B cell (primary cell): ENCODE data around the gene ATAT1. TPM values are rescaled to one million over a fixed set of nuclear protein-coding genes. Genes with fewer than 3 reads are reported as not detected.

Experiments
- ATAC-seq: fragments of 200-7000 bp; cut with Tn5 transposase; one replicate; pipeline ENCODE4 v1.10.0; 2021; ENCODE audit warnings: low read depth, mild to moderate bottlenecking, moderate number of reproducible peaks, moderate library complexity
- CTCF ChIA-PET: fragments of 350-600 bp; sonication (Branson Sonifier 250); formaldehyde crosslinking; loops from one replicate; lab custom pipeline; 2021; ENCODE audit warnings: antibody characterized with exemption, inconsistent platforms; lab: Charles Lee
- POLR2A ChIA-PET: fragments of 350-600 bp; sonication (Branson Sonifier 250); formaldehyde crosslinking; loops from one replicate; lab custom pipeline; 2021; ENCODE audit warnings: antibody characterized with exemption; lab: Charles Lee
- DNase-seq: peaks from one replicate; pipeline ENCODE4 v3.0.0; 2013
- H2AFZ ChIP-seq: 2 replicates; pipeline ENCODE4 v1.6.1; 2012; ENCODE audit warnings: mild to moderate bottlenecking, low read depth, low read length; ENCODE audit not compliant: insufficient read depth, poor library complexity, severe bottlenecking
- H3K27ac ChIP-seq, 2 donors: 1 replicate in 1 of 2; 2 replicates in 1 of 2; pipeline ENCODE4 v1.5.1; 2012 to 2013; ENCODE audit warnings: low read length in 2 of 2, mild to moderate bottlenecking in 2 of 2, moderate library complexity in 1 of 2
- H3K27me3 ChIP-seq, 4 experiments: fragments of 200-600 bp in 1 of 4; sonication (generic) in 1 of 4; replicated peaks in 1 of 4; 1 replicate in 2 of 4; 2 replicates in 2 of 4; pipeline versions ENCODE4 v1.6.1 to v1.7.0; 2013 to 2016; ENCODE audit warnings: low read length in 3 of 4, mild to moderate bottlenecking in 2 of 4, mixed read lengths in 1 of 4, moderate library complexity in 1 of 4; ENCODE audit not compliant: insufficient read depth in 4 of 4, control insufficient read depth in 3 of 4; ENCODE audit errors: control extremely low read depth in 1 of 4
- H3K36me3 ChIP-seq, 2 experiments: replicated peaks in 1 of 2; 1 replicate in 1 of 2; 2 replicates in 1 of 2; pipeline versions ENCODE4 v1.6.1 to v1.7.1; 2013; ENCODE audit warnings: low read length in 1 of 2; ENCODE audit not compliant: insufficient read depth in 2 of 2, control insufficient read depth in 1 of 2; ENCODE audit errors: control extremely low read depth in 1 of 2, extremely low read depth in 1 of 2
- H3K4me1 ChIP-seq, 2 donors: fragments of 200-600 bp in 1 of 2; sonication (generic) in 1 of 2; 1 replicate in 1 of 2; 2 replicates in 1 of 2; pipeline versions ENCODE4 v1.5.1 to v1.6.1; 2013 to 2017; ENCODE audit warnings: low read length in 2 of 2; ENCODE audit not compliant: control insufficient read depth in 2 of 2, insufficient read depth in 2 of 2
- H3K4me2 ChIP-seq: replicated peaks from 2 replicates; pipeline ENCODE3; 2012; ENCODE audit warnings: mild to moderate bottlenecking, low read depth, low read length; ENCODE audit not compliant: poor library complexity, severe bottlenecking
- H3K4me3 ChIP-seq, 5 experiments: fragments of 200-600 bp in 1 of 5; sonication (generic) in 1 of 5; 1 replicate in 3 of 5; 2 replicates in 2 of 5; pipeline versions ENCODE4 v1.5.1 to v1.7.0; 2011 to 2016; ENCODE audit warnings: low read length in 4 of 5, mild to moderate bottlenecking in 4 of 5, low read depth in 2 of 5, control low read depth in 1 of 5, moderate library complexity in 1 of 5; ENCODE audit not compliant: insufficient read depth in 1 of 5; ENCODE audit errors: control extremely low read depth in 1 of 5, extremely low read depth in 1 of 5
- H3K79me2 ChIP-seq: fragments of 200-600 bp; sonication (generic); one replicate; pipeline ENCODE4 v1.6.0; 2016; ENCODE audit warnings: low read length; ENCODE audit not compliant: control insufficient read depth, insufficient read depth
- H3K9ac ChIP-seq: fragments of 200-600 bp; sonication (generic); 2 replicates; pipeline ENCODE4 v1.6.1; 2017; ENCODE audit warnings: mild to moderate bottlenecking, low read length, moderate library complexity
- H3K9me3 ChIP-seq, 3 donors: one replicate each; pipeline versions ENCODE4 v1.6.1 to v1.7.1; 2013; ENCODE audit warnings: low read length in 2 of 3; ENCODE audit not compliant: control insufficient read depth in 2 of 3, insufficient read depth in 1 of 3; ENCODE audit errors: control extremely low read depth in 1 of 3
- H4K20me1 ChIP-seq: 2 replicates; pipeline ENCODE4 v1.6.0; 2012; ENCODE audit warnings: mild to moderate bottlenecking, low read length; ENCODE audit not compliant: insufficient read depth, control insufficient read depth, poor library complexity, severe bottlenecking
- H3K27ac Mint-ChIP-seq: one replicate; pipeline ENCODE4 v1.8.0; 2021; ENCODE audit warnings: mixed read lengths
- H3K27me3 Mint-ChIP-seq: one replicate; pipeline ENCODE4 v1.8.0; 2021; ENCODE audit warnings: mixed read lengths
- H3K4me1 Mint-ChIP-seq: one replicate; pipeline ENCODE4 v1.8.0; 2021; ENCODE audit warnings: mixed read lengths
- H3K4me3 Mint-ChIP-seq: one replicate; pipeline ENCODE4 v1.8.0; 2021; ENCODE audit warnings: mixed read lengths
- H3K9me3 Mint-ChIP-seq: one replicate; pipeline ENCODE4 v1.8.0; 2022; ENCODE audit warnings: mixed read lengths; ENCODE audit not compliant: insufficient read depth
- EZH2 ChIP-seq: IDR thresholded peaks from 2 replicates; pipeline ENCODE4 v1.6.1; 2012; ENCODE audit warnings: borderline replicate concordance, low read depth, mild to moderate bottlenecking, moderate library complexity, low read length; ENCODE audit not compliant: insufficient read depth, poor library complexity, severe bottlenecking
- WGBS: methylation state at CpG from one replicate; pipeline ENCODE4 v1.1.5; 2013; ENCODE audit warnings: missing lambda C conversion rate; ENCODE audit not compliant: insufficient coverage; 5-methylcytosine and 5-hydroxymethylcytosine counted together
- intact Hi-C: fragments of 100-400 bp; cut with micrococcal nuclease; formaldehyde crosslinking; loops from one replicate; pipeline ENCODE4 v1.10.0; 2022
- polyA plus RNA-seq: library from polyadenylated mRNA; depleted of rRNA; stranded (reverse); fragments of >200 nt; gene quantifications from 2 replicates; pipeline ENCODE4 v1.2.3, GENCODE V29; 2012
- total RNA-seq, 2 donors: library from RNA; stranded (reverse); fragments of 120-200 nt in 1 of 2; gene quantifications; 1 replicate in 1 of 2; 2 replicates in 1 of 2; pipeline versions ENCODE4 v1.2.3 to v1.2.4, GENCODE V29; 2013 to 2022
- TF ChIP-seq, protein P1 (sequence below): fragments of 200-600 bp; IDR thresholded peaks from one replicate; pipeline ENCODE4 v1.8.0; 2022; ENCODE audit warnings: antibody characterized with exemption, mild to moderate bottlenecking

ATAT1 gene
- total and polyA plus RNA-seq, 2 donors (not counting 1 experiment from before 2014, with no cell fraction given), result 15.7 to 21.5 TPM

GRCh38 chr6:30688569-30688968 is 61.9 kb downstream of the ATAT1 start:
- Histone ChIP-seq H3K4me2 (peak overlapping the region; percentile 100), H3K79me2 (peaks cover 44% of the 10 kb centered on the region), H3K9me3 (no peaks in the 10 kb centered on the region), H2AFZ (no peak overlapping the region), H3K4me1 (peaks cover 36 to 43% of the 10 kb centered on the region in 2 donors), H3K4me3 (peak overlapping the region in 4 of 5 experiments; percentile 91 to 100 (median 95)), H3K36me3 (peaks cover 0 to 3% of the 10 kb centered on the region in 2 experiments), H4K20me1 (peaks cover 31% of the 10 kb centered on the region), H3K9ac (peak overlapping the region; percentile 98), H3K27ac (peak overlapping the region; percentile 93 to 97), H3K27me3 (no peaks in the 10 kb centered on the region)
- H3K27ac Mint-ChIP-seq, result peak overlapping the region; percentile 99
- ChIA-PET CTCF (interaction anchor here (0.9 to 8.9 kb wide), 9 partner anchors 9 to 73 kb away, joined by 3 to 151 read pairs (median 4); partner anchors contain the start of genes DHX16, MDC1, MRPS18B and TUBB), POLR2A (interaction anchor here (0.8 to 3.2 kb wide), 8 partner anchors 8 to 132 kb away, joined by 3 to 45 read pairs (median 5); partner anchors contain the start of genes DHX16, GNL1, MDC1 and TUBB)
- intact Hi-C loops, result loop anchor here (1.0 kb wide), 1 partner anchor 9 kb away; no protein-coding TSS in a partner anchor
- peaks cover 63% of the 10 kb centered on the region for H3K4me1 Mint-ChIP-seq
- peak overlapping the region; percentile 97 for H3K4me3 Mint-ChIP-seq
- peak; percentile 77 for DNase-seq
- peak; percentile 11 for ATAC-seq
- WGBS, result 17% methylated on average over 1 of the region's 9 CpGs
- TF ChIP-seq EZH2, result no peak
- TF ChIP-seq, protein P1, sequence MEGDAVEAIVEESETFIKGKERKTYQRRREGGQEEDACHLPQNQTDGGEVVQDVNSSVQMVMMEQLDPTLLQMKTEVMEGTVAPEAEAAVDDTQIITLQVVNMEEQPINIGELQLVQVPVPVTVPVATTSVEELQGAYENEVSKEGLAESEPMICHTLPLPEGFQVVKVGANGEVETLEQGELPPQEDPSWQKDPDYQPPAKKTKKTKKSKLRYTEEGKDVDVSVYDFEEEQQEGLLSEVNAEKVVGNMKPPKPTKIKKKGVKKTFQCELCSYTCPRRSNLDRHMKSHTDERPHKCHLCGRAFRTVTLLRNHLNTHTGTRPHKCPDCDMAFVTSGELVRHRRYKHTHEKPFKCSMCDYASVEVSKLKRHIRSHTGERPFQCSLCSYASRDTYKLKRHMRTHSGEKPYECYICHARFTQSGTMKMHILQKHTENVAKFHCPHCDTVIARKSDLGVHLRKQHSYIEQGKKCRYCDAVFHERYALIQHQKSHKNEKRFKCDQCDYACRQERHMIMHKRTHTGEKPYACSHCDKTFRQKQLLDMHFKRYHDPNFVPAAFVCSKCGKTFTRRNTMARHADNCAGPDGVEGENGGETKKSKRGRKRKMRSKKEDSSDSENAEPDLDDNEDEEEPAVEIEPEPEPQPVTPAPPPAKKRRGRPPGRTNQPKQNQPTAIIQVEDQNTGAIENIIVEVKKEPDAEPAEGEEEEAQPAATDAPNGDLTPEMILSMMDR, result no peak
- no peaks in the 10 kb centered on the region for H3K9me3 Mint-ChIP-seq
- no peaks in the 10 kb centered on the region for H3K27me3 Mint-ChIP-seq
